ENCODE measurements around the gene ALKBH2. TPM values are rescaled to one million over a fixed set of nuclear protein-coding genes. Genes with fewer than 3 reads are reported as not detected.

Gene ALKBH2
- total RNA-seq, 1 donor from 2014 or later, result 16.4 TPM

- Mint-ChIP-seq H3K4me3 (ENCODE audit: unreplicated experiment) (no peak overlapping the region), H3K4me1 (ENCODE audit: low read depth, unreplicated experiment) (peaks cover 7% of the 10 kb centered on the region), H3K36me3 (ENCODE audit: unreplicated experiment) (no peaks in the 10 kb centered on the region), H3K27me3 (ENCODE audit: unreplicated experiment) (no peaks in the 10 kb centered on the region), H3K9me3 (ENCODE audit: unreplicated experiment) (no peaks in the 10 kb centered on the region), H3K27ac (ENCODE audit: unreplicated experiment) (no peak overlapping the region)
- DNase-seq, result no peak
- TF ChIP-seq CTCF (IDR thresholded peaks at IDR 0.05; ENCODE audit: partially characterized antibody, unreplicated experiment), result no peak
Measured at GRCh38 chr12:109120095-109120494, 26.8 kb upstream of the ALKBH2 start.

DNA sequence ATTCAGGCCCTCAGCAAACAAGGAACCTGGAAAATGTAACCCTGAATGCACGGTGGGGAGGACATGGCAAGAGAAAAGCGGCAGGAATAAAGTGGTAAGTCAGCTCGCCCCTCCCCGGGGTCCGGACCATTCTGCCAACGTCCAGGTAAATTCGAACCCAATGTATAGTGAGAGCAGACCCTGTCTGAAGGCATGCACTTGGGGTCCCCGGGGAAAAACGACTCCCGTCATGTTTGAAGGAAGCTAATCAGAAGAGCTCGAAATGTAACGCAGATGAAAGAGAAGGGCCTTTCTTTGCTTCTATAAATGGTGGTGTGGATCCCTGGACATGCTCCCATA is 23.3 kb upstream of the ALKBH2 start:
- H3K27ac Mint-ChIP-seq (ENCODE audit: unreplicated experiment), result no peak overlapping the region
- H3K4me1 Mint-ChIP-seq (ENCODE audit: low read depth, unreplicated experiment), result peaks cover 7% of the 10 kb centered on the region
- TF ChIP-seq CTCF (IDR thresholded peaks at IDR 0.05; ENCODE audit: partially characterized antibody, unreplicated experiment), result no peak
- peaks cover 3% of the 10 kb centered on the region for H3K27me3 Mint-ChIP-seq (ENCODE audit: unreplicated experiment)
- H3K9me3 Mint-ChIP-seq (ENCODE audit: unreplicated experiment), result peaks cover 2% of the 10 kb centered on the region
- DNase-seq, result no peak
- H3K4me3 Mint-ChIP-seq (ENCODE audit: unreplicated experiment), result no peak overlapping the region
- no peaks in the 10 kb centered on the region for H3K36me3 Mint-ChIP-seq (ENCODE audit: unreplicated experiment)

GRCh38 chr12:109115758-109116610 is 22.7 kb upstream of the ALKBH2 start, which contains the start of gene ACACB:
TSS of gene ACACB (plus strand) at chr12:109116587. CDS start at chr12:109139406, 22,819 bp downstream.
- Mint-ChIP-seq H3K27ac (ENCODE audit: unreplicated experiment) (no peak within 1 kb of the TSS), H3K27me3 (ENCODE audit: unreplicated experiment) (peaks cover 3% of the 10 kb centered on the region), H3K4me3 (ENCODE audit: unreplicated experiment) (no peak within 1 kb of the TSS), H3K36me3 (ENCODE audit: unreplicated experiment) (no peaks in the 10 kb centered on the region), H3K4me1 (ENCODE audit: low read depth, unreplicated experiment) (peaks cover 7% of the 10 kb centered on the region), H3K9me3 (ENCODE audit: unreplicated experiment) (peaks cover 2% of the 10 kb centered on the region)
- TF ChIP-seq CTCF (IDR thresholded peaks at IDR 0.05; ENCODE audit: partially characterized antibody, unreplicated experiment), result no peak
- no peak for DNase-seq

- no peaks in the 10 kb centered on the region for H3K36me3 Mint-ChIP-seq (ENCODE audit: unreplicated experiment)
- H3K4me3 Mint-ChIP-seq (ENCODE audit: unreplicated experiment), result no peak overlapping the region
- H3K27ac Mint-ChIP-seq (ENCODE audit: unreplicated experiment), result no peak overlapping the region
Measured at GRCh38 chr12:109115404-109115757, 22.1 kb upstream of the ALKBH2 start.

More at GRCh38 chr12:109115404-109115757, 22.1 kb upstream of the ALKBH2 start:
- DNase-seq, result no peak
- peaks cover 3% of the 10 kb centered on the region for H3K27me3 Mint-ChIP-seq (ENCODE audit: unreplicated experiment)
- H3K9me3 Mint-ChIP-seq (ENCODE audit: unreplicated experiment), result peaks cover 2% of the 10 kb centered on the region
- TF ChIP-seq CTCF (IDR thresholded peaks at IDR 0.05; ENCODE audit: partially characterized antibody, unreplicated experiment), result no peak
- H3K4me1 Mint-ChIP-seq (ENCODE audit: low read depth, unreplicated experiment), result peaks cover 12% of the 10 kb centered on the region
